LNCAP (cell line): Measurements from ENCODE around the gene RAX2.

Source experiments
- TF ChIP-seq, protein P1 (sequence below): fragments of 450-650 bp; IDR thresholded peaks from 2 replicates; pipeline ENCODE4 v1.5.1; 2017; ENCODE audit warnings: mild to moderate bottlenecking

RAX2 gene

GRCh38 chr19:3734310-3734600, 37.8 kb downstream of the RAX2 start:
- TF ChIP-seq, protein P1, sequence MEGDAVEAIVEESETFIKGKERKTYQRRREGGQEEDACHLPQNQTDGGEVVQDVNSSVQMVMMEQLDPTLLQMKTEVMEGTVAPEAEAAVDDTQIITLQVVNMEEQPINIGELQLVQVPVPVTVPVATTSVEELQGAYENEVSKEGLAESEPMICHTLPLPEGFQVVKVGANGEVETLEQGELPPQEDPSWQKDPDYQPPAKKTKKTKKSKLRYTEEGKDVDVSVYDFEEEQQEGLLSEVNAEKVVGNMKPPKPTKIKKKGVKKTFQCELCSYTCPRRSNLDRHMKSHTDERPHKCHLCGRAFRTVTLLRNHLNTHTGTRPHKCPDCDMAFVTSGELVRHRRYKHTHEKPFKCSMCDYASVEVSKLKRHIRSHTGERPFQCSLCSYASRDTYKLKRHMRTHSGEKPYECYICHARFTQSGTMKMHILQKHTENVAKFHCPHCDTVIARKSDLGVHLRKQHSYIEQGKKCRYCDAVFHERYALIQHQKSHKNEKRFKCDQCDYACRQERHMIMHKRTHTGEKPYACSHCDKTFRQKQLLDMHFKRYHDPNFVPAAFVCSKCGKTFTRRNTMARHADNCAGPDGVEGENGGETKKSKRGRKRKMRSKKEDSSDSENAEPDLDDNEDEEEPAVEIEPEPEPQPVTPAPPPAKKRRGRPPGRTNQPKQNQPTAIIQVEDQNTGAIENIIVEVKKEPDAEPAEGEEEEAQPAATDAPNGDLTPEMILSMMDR: no peak

DNA sequence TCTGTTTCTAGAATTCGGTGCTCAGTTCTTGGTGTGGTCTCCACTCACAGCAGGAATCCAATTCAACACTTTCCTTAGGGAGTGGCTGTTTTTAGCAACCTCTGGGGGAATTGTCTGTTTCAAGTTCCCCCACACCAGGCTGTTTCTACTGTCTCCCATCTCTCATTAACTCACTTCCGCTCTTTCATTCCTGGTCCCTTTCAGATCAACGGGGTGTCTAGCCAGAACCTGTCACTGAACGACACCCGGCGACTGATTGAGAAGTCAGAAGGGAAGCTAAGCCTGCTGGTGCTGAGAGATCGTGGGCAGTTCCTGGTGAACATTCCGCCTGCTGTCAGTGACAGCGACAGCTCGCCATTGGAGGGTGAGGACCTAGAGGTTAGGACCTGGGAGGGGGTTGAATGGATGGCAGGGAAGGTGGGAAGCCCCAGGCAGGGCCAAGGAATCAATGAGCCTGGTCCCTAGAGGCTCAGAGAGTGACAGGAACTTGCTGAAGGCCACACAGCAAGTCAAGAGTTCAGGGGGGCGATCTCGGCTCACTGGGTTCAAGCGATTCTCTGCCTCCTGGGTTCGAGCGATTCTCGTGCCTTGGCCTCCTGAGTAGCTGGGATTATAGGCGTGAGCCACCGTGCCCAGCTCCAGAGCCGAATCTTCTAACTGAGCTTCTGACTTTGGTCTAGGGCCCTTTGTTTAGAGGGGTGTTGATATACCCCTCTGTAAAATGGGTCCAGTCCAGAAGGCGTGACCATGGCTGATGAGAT, 38.3 kb downstream of the RAX2 start:
- TF ChIP-seq, protein P1: no peak

GRCh38 chr19:3732108-3732507, 39.9 kb downstream of the RAX2 start:
- TF ChIP-seq, protein P1: no peak

GRCh38 chr19:3730457-3730958, 41.5 kb downstream of the RAX2 start:
- TF ChIP-seq, protein P1: no peak

DNA sequence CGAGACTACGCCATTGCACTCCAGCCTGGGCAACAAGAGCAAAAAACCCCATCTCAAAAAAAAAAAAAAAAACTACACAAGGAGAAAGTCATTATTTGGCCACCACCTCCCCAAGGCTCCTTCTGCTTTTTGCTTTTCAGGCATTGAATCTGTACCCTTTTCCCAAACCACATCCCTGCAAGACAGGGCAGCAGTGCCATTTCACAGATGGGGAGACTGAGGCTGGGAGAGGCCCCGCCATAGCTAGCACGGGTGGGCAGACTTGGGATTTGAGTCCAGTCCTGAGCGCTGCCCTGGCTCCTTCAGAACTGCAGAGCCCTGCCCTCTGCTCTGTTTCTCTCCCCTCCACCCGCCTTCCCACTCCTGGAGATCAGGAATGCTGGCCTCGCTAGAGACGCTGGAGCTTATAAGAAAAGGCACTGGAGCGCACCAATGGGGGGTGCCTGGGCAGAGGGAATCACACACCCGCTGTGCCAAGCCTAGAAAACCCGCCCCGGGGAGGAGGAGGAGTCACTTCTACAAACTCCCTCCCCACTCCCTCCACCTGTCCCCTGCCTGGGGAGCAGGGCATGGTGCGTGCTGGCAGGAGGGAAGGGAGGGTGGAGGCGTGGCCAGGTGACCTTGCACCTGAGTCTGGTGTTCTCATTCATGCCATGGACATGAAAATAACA, 46.3 kb downstream of the RAX2 start:
- TF ChIP-seq, protein P1: no peak

DNA sequence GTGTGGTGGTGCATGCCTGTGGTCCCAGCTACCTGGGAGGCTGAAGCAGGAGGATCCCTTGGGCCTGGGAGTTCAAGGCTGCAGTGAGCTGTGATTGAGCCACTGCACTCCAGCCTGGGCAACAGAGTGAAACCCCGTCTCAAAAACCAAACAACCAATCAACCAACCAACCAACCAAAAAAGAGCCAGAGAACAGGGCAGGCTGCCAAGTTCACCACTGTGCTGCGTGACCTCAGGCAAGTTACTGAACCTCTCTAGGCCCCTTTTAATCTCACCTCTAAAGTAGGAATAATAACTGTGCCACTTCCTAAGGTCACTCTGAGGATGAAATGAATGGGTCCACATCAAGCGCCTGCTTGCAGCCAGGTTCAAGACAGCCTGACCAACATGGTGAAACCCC, 46.9 kb downstream of the RAX2 start:
- TF ChIP-seq, protein P1: no peak

DNA sequence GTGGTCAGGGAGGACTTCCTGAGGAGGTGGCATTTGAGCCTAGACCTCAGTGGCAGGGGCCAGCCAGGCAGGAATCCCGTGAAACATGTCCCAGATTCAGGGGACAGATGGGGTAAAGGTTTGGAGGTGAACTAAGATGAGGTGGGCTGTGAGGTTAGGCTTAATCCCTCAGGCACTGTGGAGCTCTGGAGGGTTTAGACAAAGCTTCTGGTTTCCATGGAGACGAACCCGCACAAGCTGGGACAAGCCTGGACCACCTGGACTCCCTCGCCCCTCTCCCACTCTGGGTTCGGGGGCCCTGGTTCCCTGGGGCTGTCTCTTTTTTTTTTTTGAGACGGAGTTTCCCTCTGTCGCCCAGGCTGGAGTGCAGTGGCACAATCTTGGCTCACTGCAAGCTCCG, 48.1 kb downstream of the RAX2 start:
- TF ChIP-seq, protein P1: no peak
